ENCODE data around the gene GLIPR1.
A peak's percentile ranks its signal among the peaks of the same experiment; 100 is the strongest.
"Not testable (repeated sequence)": the region's sequence is repeated elsewhere in the genome, so short reads cannot be mapped to it uniquely, and the experiment has no call there.

GLIPR1 gene

DNA sequence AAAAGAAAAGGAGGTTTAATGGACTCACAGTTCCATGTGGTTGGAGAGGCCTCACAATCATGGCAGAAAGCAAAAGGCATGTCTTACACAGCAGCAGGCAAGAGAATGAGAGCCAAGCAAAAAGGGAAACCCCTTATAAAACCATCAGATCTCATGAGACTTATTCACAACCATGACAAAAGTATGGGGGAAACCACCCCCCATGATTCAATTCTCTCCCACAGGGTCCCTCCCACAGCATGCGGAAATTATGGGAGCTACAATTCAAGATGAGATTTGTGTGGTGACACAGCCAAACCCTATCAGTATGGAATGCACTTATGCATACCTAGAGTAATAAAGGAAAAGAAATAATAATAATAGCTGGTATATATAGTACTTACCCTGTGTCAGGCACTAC, 4.5 kb upstream of the GLIPR1 start:
- no peak for DNase-seq (ENCODE audit: low spot score)

DNA sequence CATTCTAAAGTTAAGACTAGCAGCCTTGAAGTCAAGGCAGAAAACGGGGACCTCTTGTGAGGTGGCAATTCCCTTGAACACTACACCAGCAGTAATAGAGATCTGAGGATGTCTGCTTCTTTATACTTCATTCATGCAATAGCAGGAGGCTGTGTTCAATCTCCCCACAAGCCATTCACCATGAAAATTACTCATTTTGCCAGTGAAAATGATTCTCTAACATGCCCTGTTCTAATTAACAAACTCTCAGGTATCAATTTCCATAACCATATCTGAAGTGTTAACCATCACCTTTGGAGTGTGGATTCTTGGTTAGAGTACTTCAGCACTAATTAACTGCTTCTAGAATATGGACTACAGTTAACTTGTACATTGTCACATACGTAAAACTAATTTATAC, 3.4 kb upstream of the GLIPR1 start:
- no peak for DNase-seq (ENCODE audit: low spot score)

- no peak for DNase-seq (ENCODE audit: low spot score)
Observed at GRCh38 chr12:75478116-75478794, 2.3 kb upstream of the GLIPR1 start.

DNA sequence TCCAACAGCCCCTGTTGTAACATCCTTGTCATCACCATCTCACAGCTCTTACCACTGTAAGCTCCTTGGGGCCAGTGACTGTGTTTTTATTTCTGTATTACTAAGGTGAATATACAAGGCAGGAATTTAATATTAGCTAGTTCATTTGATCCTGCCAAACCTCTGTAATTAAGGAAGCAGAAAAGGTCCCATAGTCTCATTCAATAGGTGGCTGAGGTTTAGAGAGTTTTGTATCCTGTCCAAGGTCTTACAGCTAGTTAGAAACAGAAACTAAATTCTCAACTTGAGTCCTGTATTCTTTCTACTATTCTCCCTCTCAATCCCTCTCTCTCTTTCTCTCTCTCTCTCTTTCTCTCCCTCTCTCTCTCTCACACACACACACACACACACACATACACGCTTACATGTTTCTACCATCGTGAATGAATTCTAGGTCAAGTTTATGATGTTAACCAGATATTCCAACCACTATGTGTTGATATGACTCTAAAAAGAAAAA, 543 bp upstream of the GLIPR1 start:
- DNase-seq (ENCODE audit: low spot score): no peak

GRCh38 chr12:75481013-75481705, 604 bp downstream of the GLIPR1 start:
- DNase-seq (ENCODE audit: low spot score): no peak

- DNase-seq (ENCODE audit: low spot score): no peak
Observed at GRCh38 chr12:75481774-75482173, 1.2 kb downstream of the GLIPR1 start.

- no peak for DNase-seq (ENCODE audit: low spot score)
Observed at GRCh38 chr12:75482646-75483045, 2.1 kb downstream of the GLIPR1 start.

DNA sequence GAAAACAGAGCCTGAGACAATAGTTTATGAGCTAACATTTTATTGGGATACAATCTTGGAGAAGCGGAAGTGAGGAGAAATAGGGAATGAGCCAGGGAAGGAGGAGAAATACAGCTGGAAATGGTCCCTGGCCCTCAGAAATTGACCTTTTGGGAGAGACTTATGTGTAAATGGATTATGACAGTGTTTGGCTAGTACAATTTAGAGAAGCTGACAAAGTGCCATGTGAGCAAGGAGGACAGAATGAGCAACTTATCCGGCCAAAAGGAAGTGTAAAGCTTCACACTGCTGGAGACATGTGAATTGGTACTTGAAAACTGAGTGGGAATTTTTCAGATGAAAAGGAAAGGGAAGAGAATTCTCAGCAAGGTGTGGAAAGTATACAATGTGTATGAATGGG, 2.9 kb downstream of the GLIPR1 start:
- DNase-seq (ENCODE audit: low spot score): no peak

GRCh38 chr12:75484450-75484849, 3.9 kb downstream of the GLIPR1 start:
- DNase-seq (ENCODE audit: low spot score): not testable (repeated sequence)

- DNase-seq (ENCODE audit: low spot score): no peak
Observed at GRCh38 chr12:75487308-75487707, 6.8 kb downstream of the GLIPR1 start.

- DNase-seq (ENCODE audit: low spot score): peak; percentile 22
Observed at GRCh38 chr12:75488553-75488952, 8.0 kb downstream of the GLIPR1 start.

GRCh38 chr12:75489187-75489586, 8.6 kb downstream of the GLIPR1 start:
- DNase-seq (ENCODE audit: low spot score): no peak

- no peak for DNase-seq (ENCODE audit: low spot score)
Observed at GRCh38 chr12:75489613-75490210, 9.2 kb downstream of the GLIPR1 start.

DNA sequence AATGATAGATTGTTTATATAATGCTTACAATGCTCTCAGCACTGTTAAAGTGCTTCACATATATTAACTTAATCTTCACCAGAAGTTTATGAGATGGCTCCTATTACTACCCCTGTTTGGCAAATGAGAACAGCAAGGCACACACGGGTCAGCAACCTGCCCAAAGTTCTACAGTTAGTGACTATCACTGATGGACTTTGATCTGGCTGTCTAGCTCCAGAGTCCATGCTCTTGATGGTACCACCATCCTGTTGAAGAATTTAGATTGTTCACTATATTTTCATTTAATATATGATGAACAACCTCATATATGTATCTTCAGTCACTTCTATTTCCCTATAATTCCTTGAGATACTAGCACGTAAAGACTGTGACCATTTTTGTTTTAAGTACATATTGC, 10.6 kb downstream of the GLIPR1 start:
- DNase-seq (ENCODE audit: low spot score): no peak

GRCh38 chr12:75503459-75503858, 22.9 kb downstream of the GLIPR1 start:
- no peak for DNase-seq (ENCODE audit: low spot score)

DNA sequence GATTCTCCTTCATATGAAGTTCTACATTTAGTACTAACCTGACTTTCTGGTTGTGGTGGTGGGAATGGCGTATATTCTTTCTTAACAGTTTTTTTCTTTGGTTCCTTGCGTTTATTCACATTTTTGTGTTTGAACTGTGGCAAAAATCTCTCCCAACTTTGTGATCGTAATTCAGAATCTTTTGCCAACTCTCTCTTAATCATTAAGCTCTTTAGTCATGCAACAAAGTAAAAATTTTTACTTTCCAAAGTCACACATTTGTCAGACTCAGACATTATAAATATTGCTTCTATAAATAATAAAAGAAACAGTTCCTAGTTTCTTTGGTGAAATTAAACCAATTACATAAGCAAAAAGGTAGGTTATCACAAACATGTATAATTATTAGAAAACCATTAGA, 23.3 kb downstream of the GLIPR1 start:
- DNase-seq (ENCODE audit: low spot score): no peak

GRCh38 chr12:75505706-75506312, 25.3 kb downstream of the GLIPR1 start:
- DNase-seq (ENCODE audit: low spot score): no peak

- DNase-seq (ENCODE audit: low spot score): no peak
Observed at GRCh38 chr12:75507086-75507485, 26.5 kb downstream of the GLIPR1 start.

DNA sequence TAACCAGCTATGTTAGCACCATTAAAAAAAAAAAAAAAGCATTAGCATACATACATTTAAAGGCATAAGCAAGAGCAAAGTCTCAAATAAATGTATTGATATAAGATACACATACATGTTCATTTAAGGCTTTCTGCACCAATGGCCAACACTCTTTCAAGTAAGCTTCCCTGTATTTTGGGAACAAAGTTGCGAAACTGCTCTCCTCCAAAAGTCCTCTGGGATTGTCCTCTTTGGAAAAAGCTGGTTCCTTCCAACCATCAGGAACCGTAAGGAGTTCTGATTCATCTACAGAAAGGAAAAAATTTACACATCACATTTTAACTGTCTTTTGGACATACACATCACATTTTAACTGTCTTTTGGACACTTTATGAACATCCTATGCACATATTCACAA, 27.6 kb downstream of the GLIPR1 start:
- DNase-seq (ENCODE audit: low spot score): no peak

DNA sequence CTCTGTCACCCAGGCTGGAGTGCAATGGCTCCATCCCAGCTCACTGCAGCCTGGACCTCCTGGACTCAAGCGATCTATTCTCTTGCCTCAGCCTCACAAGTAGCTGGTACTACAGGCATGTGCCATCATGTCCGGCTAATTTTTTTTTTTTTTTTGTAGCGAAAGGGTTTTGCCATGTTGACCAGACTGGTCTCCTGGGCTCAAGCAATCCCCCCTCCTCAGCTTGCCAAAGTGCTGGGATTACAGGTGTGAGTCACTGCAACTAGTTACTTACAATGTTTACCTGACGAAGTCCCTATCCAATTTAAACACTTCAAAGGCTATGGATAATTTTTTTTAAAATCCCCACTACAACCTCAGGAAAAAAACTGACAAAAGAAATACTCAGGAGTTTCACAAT, 29.1 kb downstream of the GLIPR1 start:
- no peak for DNase-seq (ENCODE audit: low spot score)

DNA sequence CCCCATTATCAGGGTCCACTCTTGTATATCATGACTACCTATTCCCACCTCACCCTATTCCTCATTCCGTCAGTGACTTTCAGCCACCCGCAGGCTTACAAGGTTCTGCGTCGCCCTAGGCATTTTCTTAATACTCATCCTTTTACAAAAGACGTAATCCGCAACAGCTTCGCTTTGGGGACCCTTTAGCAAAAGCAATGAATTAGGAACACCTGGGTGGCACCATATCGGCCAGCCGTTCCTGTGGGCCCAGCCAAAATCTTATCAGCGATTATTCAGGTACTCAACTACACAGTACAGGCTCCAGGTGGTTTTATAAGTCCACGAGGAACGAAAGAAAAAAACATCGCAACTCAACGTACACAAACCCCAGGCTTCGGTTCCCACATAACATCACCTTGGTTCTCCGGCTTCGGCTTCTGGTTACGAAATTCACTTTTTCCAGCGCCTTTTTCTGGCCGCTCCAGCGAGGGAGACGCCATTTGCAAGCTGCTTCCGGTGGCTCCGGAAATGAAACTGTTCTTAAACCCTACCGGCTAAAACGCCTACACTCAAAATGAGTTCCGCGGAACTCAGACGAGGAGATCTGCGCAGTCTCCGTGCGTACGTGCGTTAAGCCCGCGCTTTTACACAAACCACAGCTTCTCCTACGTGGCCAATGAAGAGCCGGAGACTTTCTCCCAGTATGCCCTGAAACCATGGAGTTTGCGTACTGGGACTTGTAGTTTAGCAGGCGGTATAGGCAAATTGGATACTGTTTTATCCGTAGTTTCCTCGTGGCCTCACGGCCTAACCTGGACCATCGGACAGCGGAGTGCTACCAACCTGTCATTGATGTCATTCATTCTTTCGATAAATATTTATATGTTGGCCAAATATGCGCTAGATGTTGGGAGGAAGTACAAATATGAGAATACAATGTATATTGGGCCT, 30.8 kb downstream of the GLIPR1 start, which contains the start of gene KRR1:
Gene KRR1, minus strand, starts transcription at position 494 of the 933 bp plus-strand sequence. Its CDS starts 12 bp downstream, at position 482.
- peak; percentile 53 for DNase-seq (ENCODE audit: low spot score)

- not testable (repeated sequence) for DNase-seq (ENCODE audit: low spot score)
Observed at GRCh38 chr12:75521224-75521623, 40.7 kb downstream of the GLIPR1 start.

All from HuH-7.5 (cell line).